Measurements from ENCODE around the gene KRT80. TPM values are rescaled to one million over a fixed set of nuclear protein-coding genes. Genes with fewer than 3 reads are reported as not detected.

KRT80 gene
- total RNA-seq, 2 experiments from 2014 or later, result not detected

GRCh38 chr12:52151837-52152783, 39.7 kb downstream of the KRT80 start:
- H3K27ac Mint-ChIP-seq, result no peak overlapping the region
- H3K4me3 Mint-ChIP-seq, result peak overlapping the region; percentile 37
- H3K4me1 Mint-ChIP-seq, result peaks cover 14% of the 10 kb centered on the region

GRCh38 chr12:52151153-52151836, 40.5 kb downstream of the KRT80 start:
- no peak for DNase-seq
- Mint-ChIP-seq H3K4me3 (peak overlapping the region; percentile 37), H3K9me3 (no peaks in the 10 kb centered on the region), H3K36me3 (no peaks in the 10 kb centered on the region), H3K27ac (no peak overlapping the region), H3K4me1 (peaks cover 12% of the 10 kb centered on the region), H3K27me3 (peaks cover 10% of the 10 kb centered on the region)

More at GRCh38 chr12:52151837-52152783, 39.7 kb downstream of the KRT80 start:
- H3K36me3 Mint-ChIP-seq, result no peaks in the 10 kb centered on the region
- no peaks in the 10 kb centered on the region for H3K9me3 Mint-ChIP-seq
- peaks cover 10% of the 10 kb centered on the region for H3K27me3 Mint-ChIP-seq
- DNase-seq, result peak; percentile 73

GRCh38 chr12:52149651-52150241, 42.1 kb downstream of the KRT80 start:
- H3K4me3 Mint-ChIP-seq, result no peak overlapping the region
- no peaks in the 10 kb centered on the region for H3K9me3 Mint-ChIP-seq
- no peak overlapping the region for H3K27ac Mint-ChIP-seq
- no peak for DNase-seq
- H3K4me1 Mint-ChIP-seq, result peaks cover 5% of the 10 kb centered on the region
- no peaks in the 10 kb centered on the region for H3K36me3 Mint-ChIP-seq
- H3K27me3 Mint-ChIP-seq, result peaks cover 10% of the 10 kb centered on the region

GRCh38 chr12:52149182-52149641, 42.6 kb downstream of the KRT80 start:
- Mint-ChIP-seq H3K27me3 (peaks cover 10% of the 10 kb centered on the region), H3K27ac (no peak overlapping the region), H3K4me1 (peaks cover 5% of the 10 kb centered on the region), H3K4me3 (no peak overlapping the region), H3K36me3 (no peaks in the 10 kb centered on the region), H3K9me3 (no peaks in the 10 kb centered on the region)
- DNase-seq, result no peak

- Mint-ChIP-seq H3K4me3 (no peak overlapping the region), H3K27ac (no peak overlapping the region), H3K27me3 (peaks cover 10% of the 10 kb centered on the region), H3K9me3 (no peaks in the 10 kb centered on the region), H3K4me1 (peaks cover 5% of the 10 kb centered on the region), H3K36me3 (no peaks in the 10 kb centered on the region)
- DNase-seq, result no peak
Measured at GRCh38 chr12:52148464-52149181, 43.2 kb downstream of the KRT80 start.

- no peaks in the 10 kb centered on the region for H3K36me3 Mint-ChIP-seq
- no peaks in the 10 kb centered on the region for H3K9me3 Mint-ChIP-seq
- H3K4me1 Mint-ChIP-seq, result peaks cover 5% of the 10 kb centered on the region
- no peak overlapping the region for H3K27ac Mint-ChIP-seq
- no peak overlapping the region for H3K4me3 Mint-ChIP-seq
- peaks cover 10% of the 10 kb centered on the region for H3K27me3 Mint-ChIP-seq
- no peak for DNase-seq
Measured at GRCh38 chr12:52147964-52148463, 43.8 kb downstream of the KRT80 start.

- DNase-seq, result no peak
- H3K4me3 Mint-ChIP-seq, result no peak overlapping the region
- H3K4me1 Mint-ChIP-seq, result peaks cover 3% of the 10 kb centered on the region
- H3K36me3 Mint-ChIP-seq, result no peaks in the 10 kb centered on the region
- peaks cover 6% of the 10 kb centered on the region for H3K27me3 Mint-ChIP-seq
- no peak overlapping the region for H3K27ac Mint-ChIP-seq
- H3K9me3 Mint-ChIP-seq, result no peaks in the 10 kb centered on the region
Measured at GRCh38 chr12:52147367-52147963, 44.3 kb downstream of the KRT80 start.

GRCh38 chr12:52146822-52147366, 44.9 kb downstream of the KRT80 start:
- Mint-ChIP-seq H3K9me3 (no peaks in the 10 kb centered on the region), H3K27ac (no peak overlapping the region), H3K4me1 (peaks cover 3% of the 10 kb centered on the region), H3K27me3 (peaks cover 6% of the 10 kb centered on the region), H3K36me3 (no peaks in the 10 kb centered on the region), H3K4me3 (no peak overlapping the region)
- no peak for DNase-seq

- H3K27me3 Mint-ChIP-seq, result no peaks in the 10 kb centered on the region
- H3K4me3 Mint-ChIP-seq, result no peak overlapping the region
- no peak for DNase-seq
- no peaks in the 10 kb centered on the region for H3K4me1 Mint-ChIP-seq
- no peak overlapping the region for H3K27ac Mint-ChIP-seq
- no peaks in the 10 kb centered on the region for H3K36me3 Mint-ChIP-seq
- H3K9me3 Mint-ChIP-seq, result no peaks in the 10 kb centered on the region
Measured at GRCh38 chr12:52146089-52146821, 45.6 kb downstream of the KRT80 start.

GRCh38 chr12:52145228-52146088, 46.4 kb downstream of the KRT80 start:
- no peaks in the 10 kb centered on the region for H3K9me3 Mint-ChIP-seq
- no peak overlapping the region for H3K27ac Mint-ChIP-seq
- no peak overlapping the region for H3K4me3 Mint-ChIP-seq
- H3K36me3 Mint-ChIP-seq, result no peaks in the 10 kb centered on the region
- DNase-seq, result no peak
- no peaks in the 10 kb centered on the region for H3K4me1 Mint-ChIP-seq
- H3K27me3 Mint-ChIP-seq, result no peaks in the 10 kb centered on the region

GRCh38 chr12:52144512-52145227, 47.1 kb downstream of the KRT80 start:
- DNase-seq, result no peak
- Mint-ChIP-seq H3K9me3 (no peaks in the 10 kb centered on the region), H3K27me3 (no peaks in the 10 kb centered on the region), H3K27ac (no peak overlapping the region), H3K4me1 (no peaks in the 10 kb centered on the region), H3K36me3 (no peaks in the 10 kb centered on the region), H3K4me3 (no peak overlapping the region)

GRCh38 chr12:52142431-52142830, 49.4 kb downstream of the KRT80 start:
- H3K9me3 Mint-ChIP-seq, result no peaks in the 10 kb centered on the region
- no peak overlapping the region for H3K4me3 Mint-ChIP-seq
- no peaks in the 10 kb centered on the region for H3K36me3 Mint-ChIP-seq
- no peak for DNase-seq
- H3K27ac Mint-ChIP-seq, result no peak overlapping the region
- H3K27me3 Mint-ChIP-seq, result peaks cover 5% of the 10 kb centered on the region
- no peaks in the 10 kb centered on the region for H3K4me1 Mint-ChIP-seq
